Muscle layer of colon (tissue), 2 donors: ENCODE data around the gene ARHGEF10L.

Experiments used
- H3K27ac ChIP-seq: one replicate; pipeline ENCODE4 v1.7.0; 2013; ENCODE audit warnings: low read depth, mild to moderate bottlenecking, low read length, moderate library complexity
- H3K27me3 ChIP-seq, 2 donors: one replicate each; pipeline ENCODE4 v1.7.0; 2013; ENCODE audit warnings: low read length in 2 of 2, mild to moderate bottlenecking in 2 of 2; ENCODE audit not compliant: insufficient read depth in 2 of 2, control insufficient read depth in 1 of 2
- H3K36me3 ChIP-seq: one replicate; pipeline ENCODE4 v1.7.0; 2013; ENCODE audit warnings: mild to moderate bottlenecking, low read length; ENCODE audit not compliant: insufficient read depth
- H3K4me1 ChIP-seq: one replicate; pipeline ENCODE4 v1.7.0; 2013; ENCODE audit warnings: mild to moderate bottlenecking, low read length; ENCODE audit not compliant: insufficient read depth
- H3K4me3 ChIP-seq, 2 donors: one replicate each; pipeline ENCODE4 v1.7.0; 2013; ENCODE audit warnings: low read length in 2 of 2, low read depth in 1 of 2, mild to moderate bottlenecking in 1 of 2, moderate library complexity in 1 of 2
- H3K9ac ChIP-seq: one replicate; pipeline ENCODE4 v1.7.0; 2013; ENCODE audit warnings: low read length
- H3K9me3 ChIP-seq: one replicate; pipeline ENCODE4 v1.7.0; 2013; ENCODE audit warnings: mild to moderate bottlenecking, low read length
- donor health status: abdominal sarcoma.
- donor health status: Adenocarcinoma of cecum.

Gene ARHGEF10L

DNA sequence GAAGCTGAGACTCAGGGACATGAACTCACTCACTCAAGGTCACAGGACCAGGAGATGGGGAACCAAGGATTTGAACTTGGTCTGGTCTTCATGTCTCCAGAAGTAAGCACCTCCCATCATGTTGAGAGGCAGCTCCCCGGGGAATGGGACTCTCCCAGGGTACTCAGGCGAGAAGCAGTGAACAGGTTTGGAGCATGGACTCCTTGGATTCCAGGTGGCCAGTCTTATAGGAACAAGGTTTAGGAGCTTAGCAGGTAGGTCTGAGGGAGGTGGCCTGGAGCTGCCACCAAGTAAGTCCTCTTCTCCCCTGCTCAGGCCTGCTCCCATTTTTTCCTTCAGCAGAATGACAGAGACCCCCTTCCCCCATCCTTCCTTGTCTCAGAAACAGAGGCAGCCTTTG is 14.9 kb upstream of the ARHGEF10L start:
- Histone ChIP-seq H3K36me3 (no peaks in the 10 kb centered on the region), H3K9me3 (no peaks in the 10 kb centered on the region), H3K27me3 (no peaks in the 10 kb centered on the region), H3K4me1 (peaks cover 13% of the 10 kb centered on the region), H3K4me3 (no peak overlapping the region), H3K27ac (no peak overlapping the region), H3K9ac (no peak overlapping the region)

DNA sequence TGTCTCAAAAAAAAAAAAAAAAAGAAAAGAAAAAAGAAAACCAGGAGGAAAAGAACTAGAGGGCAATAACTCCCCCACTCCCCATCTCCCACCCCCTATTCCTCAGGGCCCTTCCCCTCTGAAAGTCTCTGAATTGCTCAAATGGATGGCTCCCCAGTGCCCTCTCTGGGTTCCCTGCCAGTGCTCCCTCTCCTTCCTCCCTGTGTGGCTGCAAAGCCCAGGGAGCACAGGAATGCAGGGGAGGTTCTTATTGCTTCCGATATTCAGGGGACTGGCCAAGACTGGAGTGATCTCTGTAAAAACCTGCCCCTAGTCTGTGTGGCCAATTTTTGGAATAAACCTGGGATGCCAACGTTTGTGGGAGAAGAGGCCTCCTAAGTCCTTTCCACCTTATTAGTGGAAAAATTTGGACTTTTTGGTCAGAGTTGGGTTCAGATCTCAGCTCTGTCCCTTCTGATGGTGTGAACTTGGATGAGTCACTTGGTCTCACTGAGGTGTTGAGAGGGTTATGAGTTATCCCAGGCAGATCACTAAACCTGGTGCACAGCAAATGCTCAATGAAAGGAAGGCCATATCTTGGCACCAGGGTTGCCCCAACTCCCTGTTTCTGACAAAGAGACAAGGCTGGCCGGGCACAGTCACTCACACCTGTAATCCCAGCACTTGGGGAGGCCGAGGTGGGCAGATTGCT is 13.4 kb upstream of the ARHGEF10L start:
- no peak overlapping the region for H3K9ac ChIP-seq
- H3K36me3 ChIP-seq: no peaks in the 10 kb centered on the region
- H3K4me3 ChIP-seq: no peak overlapping the region
- peaks cover 15% of the 10 kb centered on the region for H3K4me1 ChIP-seq
- H3K9me3 ChIP-seq: no peaks in the 10 kb centered on the region
- no peak overlapping the region for H3K27ac ChIP-seq
- no peaks in the 10 kb centered on the region for H3K27me3 ChIP-seq

- no peaks in the 10 kb centered on the region for H3K27me3 ChIP-seq
- no peaks in the 10 kb centered on the region for H3K9me3 ChIP-seq
- H3K4me1 ChIP-seq: peaks cover 26% of the 10 kb centered on the region
- peak overlapping the region; percentile 53 for H3K27ac ChIP-seq
- no peak overlapping the region for H3K9ac ChIP-seq
- H3K4me3 ChIP-seq: no peak overlapping the region
- H3K36me3 ChIP-seq: no peaks in the 10 kb centered on the region
Observed at GRCh38 chr1:17527036-17527914, 12.2 kb upstream of the ARHGEF10L start.

- Histone ChIP-seq H3K27me3 (no peaks in the 10 kb centered on the region), H3K9me3 (no peaks in the 10 kb centered on the region), H3K36me3 (no peaks in the 10 kb centered on the region), H3K27ac (no peak overlapping the region), H3K4me1 (peaks cover 42% of the 10 kb centered on the region), H3K9ac (no peak overlapping the region), H3K4me3 (no peak overlapping the region)
Observed at GRCh38 chr1:17529381-17529780, 10.1 kb upstream of the ARHGEF10L start.

DNA sequence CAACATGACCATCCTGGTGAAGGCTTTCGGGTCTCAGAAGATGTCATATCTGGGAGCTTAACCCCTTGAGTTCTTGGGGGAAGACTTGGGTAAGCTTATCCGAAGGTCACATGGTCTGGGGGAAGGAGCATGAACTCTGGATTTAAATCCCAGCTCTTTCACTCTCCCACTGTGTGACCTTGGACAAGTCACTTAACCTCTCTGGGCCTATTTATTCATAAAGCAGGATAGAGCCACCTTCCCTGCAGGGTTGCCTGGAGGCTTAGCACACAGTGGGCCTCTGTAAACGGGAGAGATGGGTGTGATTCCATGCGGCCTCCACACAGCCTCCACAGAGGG is 8.2 kb upstream of the ARHGEF10L start:
- Histone ChIP-seq H3K9me3 (no peaks in the 10 kb centered on the region), H3K4me3 (no peak overlapping the region), H3K27ac (peak overlapping the region; percentile 28), H3K4me1 (peaks cover 42% of the 10 kb centered on the region), H3K36me3 (no peaks in the 10 kb centered on the region), H3K27me3 (no peaks in the 10 kb centered on the region), H3K9ac (no peak overlapping the region)

DNA sequence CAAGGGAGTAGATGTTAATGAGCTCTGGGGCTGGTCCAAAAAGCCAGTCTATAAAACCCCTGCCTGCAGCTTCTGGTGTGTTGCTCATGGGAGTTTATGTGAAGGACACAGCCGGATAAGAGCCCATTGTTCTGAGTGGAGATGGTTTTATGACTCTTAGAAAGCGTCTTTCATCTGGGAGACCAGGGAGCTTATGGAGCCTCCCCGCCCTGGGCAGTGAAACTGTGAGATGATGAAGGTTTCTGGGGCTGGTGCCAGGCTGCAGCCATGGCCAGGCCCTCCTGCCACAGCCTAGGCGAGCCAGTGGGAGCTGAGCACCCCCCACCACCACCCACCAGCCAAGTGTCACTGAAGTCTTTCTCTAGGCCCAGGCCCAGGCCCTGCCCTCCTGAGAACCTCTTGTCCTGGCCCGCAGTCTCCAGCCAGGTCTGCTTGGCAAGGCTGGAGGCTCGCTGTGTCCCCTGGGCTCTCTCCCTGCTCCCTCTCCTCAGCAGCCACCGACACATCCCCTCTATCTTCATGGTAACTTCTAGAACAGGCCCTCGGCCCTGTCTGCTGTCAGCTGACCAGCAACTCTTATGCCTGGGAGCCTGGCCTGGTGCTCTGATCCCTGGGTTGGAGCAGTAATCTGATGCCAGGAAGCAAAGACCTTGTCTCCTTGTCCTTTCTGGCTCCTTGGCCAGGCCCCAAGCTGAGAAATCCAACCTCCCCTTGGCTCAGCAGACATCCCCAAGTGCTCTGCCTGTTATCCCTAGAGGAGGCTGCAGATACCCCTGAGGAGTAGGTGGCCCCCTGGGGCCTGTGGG is 7.6 kb upstream of the ARHGEF10L start:
- peaks cover 39% of the 10 kb centered on the region for H3K4me1 ChIP-seq
- no peak overlapping the region for H3K4me3 ChIP-seq
- no peaks in the 10 kb centered on the region for H3K27me3 ChIP-seq
- H3K27ac ChIP-seq: peak overlapping the region; percentile 73
- H3K9me3 ChIP-seq: no peaks in the 10 kb centered on the region
- no peaks in the 10 kb centered on the region for H3K36me3 ChIP-seq
- H3K9ac ChIP-seq: no peak overlapping the region

DNA sequence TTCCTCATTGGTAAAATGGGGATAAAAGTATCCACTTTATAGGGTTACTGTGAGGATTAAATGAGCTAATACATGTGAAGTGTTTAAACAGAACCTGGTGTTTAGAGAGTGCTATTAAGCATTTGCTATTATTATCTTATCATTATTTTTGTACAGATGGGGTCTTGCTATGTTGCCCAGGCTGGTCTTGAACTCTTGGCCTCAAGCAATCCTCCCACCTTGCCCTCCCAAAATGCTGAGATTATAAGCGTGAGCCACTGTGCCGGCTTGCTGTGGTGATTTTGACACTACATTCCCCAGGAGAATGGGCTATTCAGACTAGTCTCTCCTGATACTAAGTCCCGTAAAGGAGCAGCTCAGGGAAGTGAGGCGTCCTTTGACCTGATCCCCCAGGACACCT is 6.3 kb upstream of the ARHGEF10L start:
- Histone ChIP-seq H3K9me3 (no peaks in the 10 kb centered on the region), H3K4me1 (peaks cover 34% of the 10 kb centered on the region), H3K36me3 (no peaks in the 10 kb centered on the region), H3K27ac (no peak overlapping the region), H3K27me3 (no peaks in the 10 kb centered on the region), H3K9ac (no peak overlapping the region), H3K4me3 (no peak overlapping the region)

GRCh38 chr1:17535300-17535936 is 4.1 kb upstream of the ARHGEF10L start:
- Histone ChIP-seq H3K27ac (no peak overlapping the region), H3K27me3 (no peaks in the 10 kb centered on the region), H3K9ac (no peak overlapping the region), H3K4me3 (no peak overlapping the region), H3K4me1 (peaks cover 46% of the 10 kb centered on the region), H3K9me3 (no peaks in the 10 kb centered on the region), H3K36me3 (no peaks in the 10 kb centered on the region)

GRCh38 chr1:17538010-17538409 is 1.5 kb upstream of the ARHGEF10L start:
- H3K36me3 ChIP-seq: no peaks in the 10 kb centered on the region

GRCh38 chr1:17538428-17539117 is 925 bp upstream of the ARHGEF10L start:
- peaks cover 30% of the 10 kb centered on the region for H3K4me1 ChIP-seq

More at GRCh38 chr1:17538010-17538409, 1.5 kb upstream of the ARHGEF10L start:
- Histone ChIP-seq H3K27me3 (no peaks in the 10 kb centered on the region), H3K9ac (no peak overlapping the region), H3K4me1 (peaks cover 35% of the 10 kb centered on the region), H3K9me3 (no peaks in the 10 kb centered on the region), H3K27ac (peak overlapping the region; percentile 65), H3K4me3 (no peak overlapping the region)

More at GRCh38 chr1:17538428-17539117, 925 bp upstream of the ARHGEF10L start:
- Histone ChIP-seq H3K4me3 (peak overlapping the region in 1 of 2 donors; percentile 28), H3K27ac (peak overlapping the region; percentile 78), H3K9ac (no peak overlapping the region), H3K27me3 (no peaks in the 10 kb centered on the region), H3K36me3 (no peaks in the 10 kb centered on the region), H3K9me3 (no peaks in the 10 kb centered on the region)
